ENCODE results near the gene SSRP1. TPM values are rescaled to one million over a fixed set of nuclear protein-coding genes. Genes with fewer than 3 reads are reported as not detected.
A peak's percentile ranks its signal among the peaks of the same experiment; 100 is the strongest.

The SSRP1 gene
- polyA plus RNA-seq, 2 of the 4 experiments (the other 2 are of a cell fraction) = 288 to 357 TPM

DNA sequence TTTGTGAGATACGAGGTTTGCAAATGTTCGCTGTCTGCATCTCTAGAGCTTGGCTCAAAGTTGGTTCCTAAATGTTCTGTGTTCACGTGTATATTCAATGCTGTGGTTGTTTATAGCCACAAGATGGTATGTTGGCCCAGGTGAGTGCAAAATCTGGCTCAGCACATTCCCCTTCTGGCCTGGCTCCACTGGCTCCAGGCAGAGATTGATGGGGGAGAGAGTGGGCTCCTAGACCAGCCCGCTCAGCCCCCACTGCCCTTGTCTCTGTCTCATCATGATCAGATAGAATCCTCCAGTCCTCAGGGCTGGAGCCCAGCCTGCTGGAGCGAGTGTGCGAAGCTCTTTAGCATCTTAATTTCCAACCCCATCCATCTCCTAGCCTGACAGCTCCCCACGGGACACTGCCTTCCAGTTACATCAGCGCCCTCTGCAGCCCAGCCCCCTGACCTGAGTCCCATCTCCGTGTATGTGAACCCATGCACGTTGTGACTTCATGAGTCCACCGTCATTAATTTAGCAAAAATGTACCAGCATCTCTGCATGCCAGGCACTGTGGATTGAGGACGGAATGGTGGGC, 4.4 kb upstream of the SSRP1 start:
- peak in 1 of 2 experiments; percentile 41; a peak in 2 of 6 replicates for ATAC-seq
- H3K27ac ChIP-seq = no peak overlapping the region
- FAIRE-seq = no peak
- ChIA-PET CTCF (interaction anchor here (0.9 to 1.8 kb wide), 9 partner anchors 9 to 499 kb away, joined by 3 to 8 read pairs (median 3); partner anchors contain the start of genes RTN4RL2 and TNKS1BP1), POLR2A (no interaction called here)
- H3K4me3 ChIP-seq = no peak overlapping the region
- WGBS (ENCODE audit: missing lambda C conversion rate) = 53% methylated on average over 12 of the region's 12 CpGs
- peaks cover 5% of the 10 kb centered on the region; the same call in 1 of the 3 replicates for H3K4me1 ChIP-seq
- H3K9me3 ChIP-seq = no peaks in the 10 kb centered on the region
- peak in 1 of 2 experiments; percentile 34; a peak in 2 of 5 replicates for TF ChIP-seq RAD21 (conservative IDR thresholded peaks at IDR 0.05 in 1 of 2, IDR thresholded peaks at IDR 0.05 in 1 of 2)
- TF ChIP-seq, protein P1, sequence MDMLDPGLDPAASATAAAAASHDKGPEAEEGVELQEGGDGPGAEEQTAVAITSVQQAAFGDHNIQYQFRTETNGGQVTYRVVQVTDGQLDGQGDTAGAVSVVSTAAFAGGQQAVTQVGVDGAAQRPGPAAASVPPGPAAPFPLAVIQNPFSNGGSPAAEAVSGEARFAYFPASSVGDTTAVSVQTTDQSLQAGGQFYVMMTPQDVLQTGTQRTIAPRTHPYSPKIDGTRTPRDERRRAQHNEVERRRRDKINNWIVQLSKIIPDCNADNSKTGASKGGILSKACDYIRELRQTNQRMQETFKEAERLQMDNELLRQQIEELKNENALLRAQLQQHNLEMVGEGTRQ (IDR thresholded peaks at IDR 0.05) = no peak
- DNase-seq (ENCODE audit: low read depth in 1 of 2, low spot score in 1 of 2) = no peak
- H3K4me2 ChIP-seq = no peak overlapping the region

DNA sequence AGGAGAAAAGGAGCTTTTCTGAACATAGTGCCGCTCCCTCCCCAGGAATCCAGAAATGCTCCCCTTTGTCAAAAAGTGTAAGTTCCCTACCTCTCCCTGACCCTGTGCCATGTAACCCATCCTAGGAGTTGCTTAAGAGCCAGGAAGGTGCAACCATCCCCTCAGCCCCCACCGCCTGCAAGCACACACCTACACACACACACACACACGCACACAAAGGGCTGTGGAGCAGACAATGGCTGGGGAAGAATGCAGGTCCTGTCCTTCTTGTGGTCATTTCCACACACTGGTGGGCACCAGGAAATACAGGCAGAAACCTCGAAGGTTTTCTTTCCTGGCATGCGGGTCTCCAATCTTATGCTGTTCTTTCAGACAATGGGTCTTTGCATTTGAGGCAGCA, 3.6 kb upstream of the SSRP1 start:
- ATAC-seq (no peak), DNase-seq (ENCODE audit: low read depth in 1 of 2, low spot score in 1 of 2) (no peak), FAIRE-seq (no peak)
- POLR2A ChIA-PET = no interaction called here
- no peak overlapping the region for H3K27ac ChIP-seq
- TF ChIP-seq HEYL (CRISPR knock-in tag; IDR thresholded peaks at IDR 0.05) (no peak), NR3C1 (IDR thresholded peaks at IDR 0.05) (no peak), ESRRA (IDR thresholded peaks at IDR 0.05; ENCODE audit: borderline replicate concordance, low read length) (no peak), TP53 (CRISPR knock-in tag; IDR thresholded peaks at IDR 0.05) (no peak), EP300 (IDR thresholded peaks at IDR 0.05) (no peak), RNF2 (IDR thresholded peaks at IDR 0.05; ENCODE audit: borderline replicate concordance, low read depth) (no peak), HOXB13 (CRISPR knock-in tag; IDR thresholded peaks at IDR 0.05; ENCODE audit: low read depth) (no peak), MAZ (IDR thresholded peaks at IDR 0.05; ENCODE audit: borderline replicate concordance, low read depth, low read length) (no peak), MYC (IDR thresholded peaks at IDR 0.05; ENCODE audit: borderline replicate concordance, low read length) (no peak)
- TF ChIP-seq, protein P2, sequence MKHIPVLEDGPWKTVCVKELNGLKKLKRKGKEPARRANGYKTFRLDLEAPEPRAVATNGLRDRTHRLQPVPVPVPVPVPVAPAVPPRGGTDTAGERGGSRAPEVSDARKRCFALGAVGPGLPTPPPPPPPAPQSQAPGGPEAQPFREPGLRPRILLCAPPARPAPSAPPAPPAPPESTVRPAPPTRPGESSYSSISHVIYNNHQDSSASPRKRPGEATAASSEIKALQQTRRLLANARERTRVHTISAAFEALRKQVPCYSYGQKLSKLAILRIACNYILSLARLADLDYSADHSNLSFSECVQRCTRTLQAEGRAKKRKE (CRISPR knock-in tag; IDR thresholded peaks at IDR 0.05; ENCODE audit: low read depth) = no peak
- TF ChIP-seq, protein P3, sequence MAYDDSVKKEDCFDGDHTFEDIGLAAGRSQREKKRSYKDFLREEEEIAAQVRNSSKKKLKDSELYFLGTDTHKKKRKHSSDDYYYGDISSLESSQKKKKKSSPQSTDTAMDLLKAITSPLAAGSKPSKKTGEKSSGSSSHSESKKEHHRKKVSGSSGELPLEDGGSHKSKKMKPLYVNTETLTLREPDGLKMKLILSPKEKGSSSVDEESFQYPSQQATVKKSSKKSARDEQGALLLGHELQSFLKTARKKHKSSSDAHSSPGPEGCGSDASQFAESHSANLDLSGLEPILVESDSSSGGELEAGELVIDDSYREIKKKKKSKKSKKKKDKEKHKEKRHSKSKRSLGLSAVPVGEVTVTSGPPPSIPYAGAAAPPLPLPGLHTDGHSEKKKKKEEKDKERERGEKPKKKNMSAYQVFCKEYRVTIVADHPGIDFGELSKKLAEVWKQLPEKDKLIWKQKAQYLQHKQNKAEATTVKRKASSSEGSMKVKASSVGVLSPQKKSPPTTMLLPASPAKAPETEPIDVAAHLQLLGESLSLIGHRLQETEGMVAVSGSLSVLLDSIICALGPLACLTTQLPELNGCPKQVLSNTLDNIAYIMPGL (CRISPR knock-in tag; IDR thresholded peaks at IDR 0.05; ENCODE audit: borderline replicate concordance) = no peak
- TF ChIP-seq, protein P4, sequence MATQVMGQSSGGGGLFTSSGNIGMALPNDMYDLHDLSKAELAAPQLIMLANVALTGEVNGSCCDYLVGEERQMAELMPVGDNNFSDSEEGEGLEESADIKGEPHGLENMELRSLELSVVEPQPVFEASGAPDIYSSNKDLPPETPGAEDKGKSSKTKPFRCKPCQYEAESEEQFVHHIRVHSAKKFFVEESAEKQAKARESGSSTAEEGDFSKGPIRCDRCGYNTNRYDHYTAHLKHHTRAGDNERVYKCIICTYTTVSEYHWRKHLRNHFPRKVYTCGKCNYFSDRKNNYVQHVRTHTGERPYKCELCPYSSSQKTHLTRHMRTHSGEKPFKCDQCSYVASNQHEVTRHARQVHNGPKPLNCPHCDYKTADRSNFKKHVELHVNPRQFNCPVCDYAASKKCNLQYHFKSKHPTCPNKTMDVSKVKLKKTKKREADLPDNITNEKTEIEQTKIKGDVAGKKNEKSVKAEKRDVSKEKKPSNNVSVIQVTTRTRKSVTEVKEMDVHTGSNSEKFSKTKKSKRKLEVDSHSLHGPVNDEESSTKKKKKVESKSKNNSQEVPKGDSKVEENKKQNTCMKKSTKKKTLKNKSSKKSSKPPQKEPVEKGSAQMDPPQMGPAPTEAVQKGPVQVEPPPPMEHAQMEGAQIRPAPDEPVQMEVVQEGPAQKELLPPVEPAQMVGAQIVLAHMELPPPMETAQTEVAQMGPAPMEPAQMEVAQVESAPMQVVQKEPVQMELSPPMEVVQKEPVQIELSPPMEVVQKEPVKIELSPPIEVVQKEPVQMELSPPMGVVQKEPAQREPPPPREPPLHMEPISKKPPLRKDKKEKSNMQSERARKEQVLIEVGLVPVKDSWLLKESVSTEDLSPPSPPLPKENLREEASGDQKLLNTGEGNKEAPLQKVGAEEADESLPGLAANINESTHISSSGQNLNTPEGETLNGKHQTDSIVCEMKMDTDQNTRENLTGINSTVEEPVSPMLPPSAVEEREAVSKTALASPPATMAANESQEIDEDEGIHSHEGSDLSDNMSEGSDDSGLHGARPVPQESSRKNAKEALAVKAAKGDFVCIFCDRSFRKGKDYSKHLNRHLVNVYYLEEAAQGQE (IDR thresholded peaks at IDR 0.05) = no peak
- TF ChIP-seq, protein P5, sequence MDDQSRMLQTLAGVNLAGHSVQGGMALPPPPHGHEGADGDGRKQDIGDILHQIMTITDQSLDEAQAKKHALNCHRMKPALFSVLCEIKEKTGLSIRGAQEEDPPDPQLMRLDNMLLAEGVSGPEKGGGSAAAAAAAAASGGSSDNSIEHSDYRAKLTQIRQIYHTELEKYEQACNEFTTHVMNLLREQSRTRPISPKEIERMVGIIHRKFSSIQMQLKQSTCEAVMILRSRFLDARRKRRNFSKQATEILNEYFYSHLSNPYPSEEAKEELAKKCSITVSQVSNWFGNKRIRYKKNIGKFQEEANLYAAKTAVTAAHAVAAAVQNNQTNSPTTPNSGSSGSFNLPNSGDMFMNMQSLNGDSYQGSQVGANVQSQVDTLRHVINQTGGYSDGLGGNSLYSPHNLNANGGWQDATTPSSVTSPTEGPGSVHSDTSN (IDR thresholded peaks at IDR 0.05) = no peak
- no peak overlapping the region for H3K4me2 ChIP-seq
- WGBS (ENCODE audit: missing lambda C conversion rate) = 84% methylated on average over 5 of the region's 5 CpGs
- no peak overlapping the region for H3K4me3 ChIP-seq
- CTCF ChIA-PET = interaction anchor here (0.9 to 2.2 kb wide), 12 partner anchors 8 to 305 kb away, joined by 3 to 16 read pairs (median 4); partner anchors contain the start of gene TNKS1BP1
- no peaks in the 10 kb centered on the region for H3K9me3 ChIP-seq
- peaks cover 10% of the 10 kb centered on the region for H3K4me1 ChIP-seq

Measured in A549 (cell line).